ENCODE data around the gene KCNJ6.

Gene KCNJ6

DNA sequence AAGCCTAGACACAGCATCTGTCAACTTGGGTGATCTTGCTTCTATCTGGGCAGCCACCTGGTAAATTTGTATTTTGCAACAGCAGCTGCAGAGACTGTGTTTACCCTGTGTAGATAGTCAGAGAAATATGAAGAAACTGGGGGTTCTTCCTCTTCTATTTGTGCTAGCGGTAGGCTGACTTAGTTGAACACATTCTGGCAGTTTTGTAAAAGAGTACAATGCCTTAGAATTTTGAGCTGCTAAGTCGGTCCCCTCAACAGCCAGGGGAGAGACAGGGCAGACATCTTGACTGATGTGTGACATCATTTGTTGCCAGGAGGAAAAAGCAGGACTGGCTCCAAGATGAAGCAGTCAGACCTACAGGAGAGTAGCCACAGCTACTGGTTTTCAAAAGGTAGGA, 53.7 kb downstream of the KCNJ6 start:
- no peak for DNase-seq

DNA sequence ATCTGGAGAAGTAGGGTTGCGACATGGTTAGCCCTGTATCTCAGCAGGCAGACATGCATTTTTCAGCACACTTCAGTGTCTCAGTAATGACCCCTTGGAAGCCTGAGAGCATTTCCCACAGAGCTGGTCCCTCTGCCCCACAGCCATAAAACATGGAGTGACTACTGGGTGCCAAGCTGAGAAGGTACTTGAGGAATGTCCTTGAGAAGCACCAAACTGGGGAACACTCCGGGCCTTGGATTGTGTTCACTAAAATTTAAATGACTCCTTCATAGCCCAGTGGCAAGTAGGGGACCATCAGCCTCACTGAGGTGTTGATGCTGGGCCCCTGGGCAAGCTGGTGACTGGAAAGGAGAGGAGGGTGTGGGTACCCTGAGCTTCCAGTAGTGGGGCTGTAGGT, 54.7 kb downstream of the KCNJ6 start:
- no peak for DNase-seq

DNA sequence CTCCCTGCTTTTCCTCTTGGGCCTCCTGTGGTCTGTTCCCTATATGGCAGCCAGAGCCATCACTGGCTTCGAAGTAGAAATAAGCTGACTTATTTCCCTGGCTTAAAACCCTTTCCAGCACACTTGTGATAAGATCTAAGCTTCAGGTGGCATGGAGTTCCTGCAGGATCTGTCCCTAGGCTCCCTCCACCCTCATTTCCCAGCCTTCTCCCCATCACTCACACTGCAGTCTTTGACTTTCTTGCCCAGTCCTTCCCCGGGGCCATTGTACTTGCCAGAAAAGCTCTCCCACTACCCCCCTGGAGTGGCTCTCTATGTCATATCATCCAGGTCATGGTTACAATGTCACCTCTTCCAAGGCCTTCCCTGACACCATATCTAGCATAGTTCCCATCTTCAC, 55.8 kb downstream of the KCNJ6 start:
- no peak for DNase-seq

DNA sequence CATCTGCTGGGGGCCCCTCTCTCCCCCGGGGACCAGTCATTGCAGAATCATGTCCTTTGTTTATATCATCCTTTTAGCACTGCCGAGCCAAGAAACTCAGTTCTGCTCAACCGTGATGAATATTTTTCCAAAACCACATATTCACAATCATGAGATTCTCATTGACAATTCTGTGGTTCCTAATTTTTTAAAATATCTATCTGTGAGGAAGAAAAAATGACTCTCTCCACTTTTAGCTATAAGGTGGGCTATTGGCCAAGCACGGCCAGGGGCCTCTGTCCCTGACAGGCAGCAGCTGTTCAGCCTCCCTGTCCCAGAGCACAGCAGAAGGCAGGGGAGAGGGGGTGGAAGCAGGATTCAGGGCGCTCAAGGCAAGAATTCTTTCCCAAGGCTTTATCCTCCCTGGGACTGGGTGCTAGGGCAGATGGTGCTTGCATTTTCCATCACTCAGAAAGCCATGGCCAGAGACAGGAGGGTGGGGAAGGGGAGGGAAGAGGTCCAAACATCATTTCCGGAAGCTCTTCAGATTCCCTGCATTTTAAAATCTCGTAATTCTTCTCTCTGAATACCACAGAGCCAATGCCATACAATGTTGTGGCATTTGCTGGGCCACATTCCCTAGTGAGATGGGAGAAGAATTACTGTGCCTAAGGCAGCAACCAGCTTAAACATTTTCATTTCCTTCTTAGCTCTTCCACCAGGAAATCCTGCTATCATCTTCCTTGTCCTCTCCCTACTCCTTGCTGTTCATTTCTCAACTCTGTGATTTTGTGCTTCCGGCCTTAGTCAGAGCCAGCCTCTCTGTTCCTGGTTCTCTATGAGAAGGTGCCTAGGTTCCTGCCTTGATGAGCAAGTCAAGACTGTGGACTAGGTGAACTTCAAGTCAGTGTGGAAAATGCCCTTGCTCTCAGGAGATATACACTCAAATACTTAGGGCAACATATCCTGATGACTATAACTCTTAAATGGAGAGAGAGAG, 60.3 kb downstream of the KCNJ6 start:
- DNase-seq, result peak; percentile 85

DNA sequence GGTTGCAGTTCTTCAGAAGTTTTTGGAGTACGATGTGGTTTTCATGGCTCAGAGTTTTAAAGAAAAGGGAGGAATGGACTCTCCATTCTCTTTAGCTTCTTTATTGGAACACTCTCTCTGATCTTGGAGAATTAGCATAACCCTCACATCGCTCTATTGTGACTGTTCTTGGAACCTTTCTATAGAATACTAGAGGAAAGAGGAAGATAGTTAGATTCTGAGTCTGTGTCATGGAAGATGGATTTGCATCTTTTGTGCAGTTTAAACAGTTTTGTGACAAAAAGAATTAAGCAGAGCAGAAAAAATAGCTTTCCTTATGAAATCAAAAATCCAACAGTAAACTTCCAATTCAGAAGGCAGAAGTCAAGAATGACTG, 61.0 kb downstream of the KCNJ6 start:
- no peak for DNase-seq

DNA sequence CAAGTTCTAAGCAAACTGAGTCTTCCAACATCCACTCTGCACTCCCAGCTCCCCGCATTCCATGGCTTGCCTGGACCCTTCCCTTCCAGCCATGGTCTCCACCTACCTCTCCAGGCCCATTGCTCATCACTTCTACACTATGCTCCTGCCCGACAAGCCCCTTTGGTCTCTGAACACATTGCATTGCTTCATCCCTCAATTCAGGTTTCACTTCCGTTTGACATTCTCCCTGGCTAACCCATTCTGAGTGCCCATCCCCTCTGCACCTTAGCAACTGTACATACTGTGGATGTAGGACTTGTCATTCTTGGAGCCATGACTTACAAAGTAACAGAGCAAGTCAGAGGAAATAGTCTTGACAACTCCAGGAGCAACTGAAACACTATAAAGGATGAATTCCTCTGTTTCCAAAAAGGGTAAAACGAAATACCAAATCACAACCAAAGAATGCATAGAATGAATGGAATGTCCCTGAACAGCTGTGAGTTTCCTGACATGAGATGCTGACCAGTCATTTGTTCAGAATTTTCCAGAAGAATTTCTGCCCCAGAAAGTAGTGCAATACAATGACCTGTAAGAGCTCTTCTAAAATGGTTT, 66.7 kb downstream of the KCNJ6 start:
- DNase-seq, result peak; percentile 89

DNA sequence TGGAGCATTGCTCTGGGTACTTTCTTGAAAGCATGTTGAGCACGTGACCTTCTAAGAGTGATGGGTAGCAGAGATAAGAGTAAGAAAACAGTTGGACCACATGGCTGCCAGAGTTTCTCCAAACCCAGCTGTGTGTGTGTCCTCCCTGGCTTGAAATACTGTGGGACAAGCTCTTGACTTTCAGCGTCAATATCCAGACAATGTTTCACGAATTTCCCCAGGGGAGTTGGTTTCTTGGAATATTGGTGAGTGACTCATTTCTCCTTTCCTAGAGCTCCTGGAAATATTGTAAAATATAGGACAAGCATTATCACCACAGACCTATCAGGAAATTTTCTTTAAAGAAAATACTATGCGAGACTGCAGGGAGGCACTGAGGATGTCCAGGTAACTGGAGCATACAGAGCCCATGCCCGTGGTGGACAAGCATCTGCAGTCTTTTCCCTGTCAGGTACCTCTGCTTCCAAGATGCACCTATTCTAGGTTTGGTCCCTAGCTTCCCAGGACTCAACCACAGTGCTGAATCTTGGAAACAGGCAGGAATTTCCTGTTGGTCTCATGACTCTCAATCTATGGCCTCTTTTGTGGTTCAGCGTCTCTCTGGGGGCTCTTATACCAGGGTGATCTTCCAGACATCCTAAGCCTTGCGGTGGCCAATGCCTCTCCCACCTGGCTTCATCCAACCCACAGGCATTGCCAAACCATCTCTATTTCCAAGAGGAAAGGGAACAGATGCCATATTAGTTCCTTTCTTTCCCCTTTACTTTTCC, 67.4 kb downstream of the KCNJ6 start:
- peak; percentile 92 for DNase-seq

DNA sequence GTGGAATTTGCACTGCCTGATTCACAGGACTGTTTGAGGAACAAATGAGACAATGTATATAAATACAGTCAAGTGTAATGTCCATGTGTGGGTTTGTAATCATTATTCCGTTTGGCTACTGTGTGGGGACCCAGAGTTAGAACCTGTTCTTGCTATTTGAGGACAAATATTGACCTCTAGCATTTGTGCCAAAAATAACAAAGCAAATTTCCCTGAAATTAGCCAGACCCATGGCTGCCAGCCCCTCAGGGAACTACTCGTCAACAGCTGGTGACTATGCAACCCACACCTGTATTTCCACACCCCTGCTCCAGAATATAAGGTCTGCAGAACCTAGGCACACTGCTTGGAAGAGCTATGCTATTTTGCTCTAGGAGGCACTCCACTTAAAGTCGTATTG, 70.7 kb downstream of the KCNJ6 start:
- no peak for DNase-seq

DNA sequence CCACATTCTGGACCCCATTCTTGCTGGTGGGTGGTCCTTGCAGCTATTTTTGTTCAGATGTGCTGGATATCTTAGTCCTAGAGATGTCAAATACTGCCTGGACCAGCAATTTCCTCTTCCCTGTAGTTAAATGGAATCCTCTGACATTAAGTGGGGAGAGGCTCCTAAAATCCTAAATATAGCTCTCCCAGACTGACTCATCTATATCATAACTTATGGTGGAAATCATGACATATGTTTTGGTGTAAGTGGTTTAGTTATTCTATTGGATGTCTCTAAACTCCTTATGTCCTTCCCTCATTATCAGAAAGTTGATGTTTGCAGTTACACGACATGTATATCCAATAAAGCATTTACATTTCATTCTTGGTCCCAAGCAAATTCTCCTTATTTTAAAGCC, 73.1 kb downstream of the KCNJ6 start:
- peak; percentile 66 for DNase-seq

DNA sequence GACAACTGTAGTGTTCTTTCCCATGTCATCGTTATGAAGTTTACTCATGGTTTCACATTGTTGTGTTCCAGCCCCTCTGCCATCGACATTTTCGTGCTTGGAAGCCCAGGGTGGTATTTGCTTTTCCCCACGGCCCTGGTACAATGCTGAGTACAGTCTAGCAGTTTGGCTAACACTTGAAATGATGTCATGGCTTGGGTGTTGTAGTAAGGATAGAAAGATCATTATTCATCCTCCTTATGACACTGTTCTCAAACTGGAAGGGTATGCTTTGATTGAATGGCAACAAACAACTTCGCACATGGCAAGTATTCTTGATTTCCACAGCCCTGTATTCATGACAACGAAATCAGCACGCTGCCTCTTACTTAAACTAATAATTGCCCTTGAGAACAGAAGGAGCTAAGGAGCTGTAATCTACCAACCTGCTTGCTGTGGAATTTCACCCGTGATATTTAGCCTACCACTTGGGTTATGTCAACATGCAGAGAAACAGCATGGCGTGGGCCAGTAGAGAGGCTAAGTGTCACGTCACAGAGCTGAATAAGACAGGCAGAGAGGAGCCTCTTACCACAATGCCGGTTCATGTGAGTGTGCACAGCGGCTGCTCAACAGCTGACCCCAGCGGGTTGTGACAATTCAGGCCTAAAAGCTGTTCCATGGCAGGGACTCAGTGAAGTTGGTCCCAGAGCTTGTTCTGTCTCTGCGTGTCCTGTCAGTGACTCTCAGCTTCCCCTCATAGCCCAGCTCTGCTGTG, 73.9 kb downstream of the KCNJ6 start:
- DNase-seq, result no peak

DNA sequence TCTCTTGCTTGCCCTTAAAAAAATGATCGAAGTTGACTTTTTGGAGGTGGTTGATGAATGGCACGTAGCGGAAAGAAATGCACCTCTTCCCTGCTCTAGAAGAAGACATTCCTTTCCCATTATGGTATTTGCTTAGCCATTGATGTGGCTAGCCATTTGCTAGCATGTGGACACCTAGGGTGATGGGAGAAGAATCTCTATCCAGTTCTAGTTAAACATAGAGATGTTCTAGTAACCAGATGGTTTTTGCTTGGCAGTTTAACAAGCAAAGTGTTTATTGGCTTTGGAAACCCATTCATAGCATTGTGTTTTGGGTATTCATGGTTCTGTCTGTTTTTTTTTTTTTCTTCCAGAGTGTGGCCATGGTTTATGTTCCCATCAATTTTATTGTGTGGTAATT, 78.9 kb downstream of the KCNJ6 start:
- no peak for DNase-seq

DNA sequence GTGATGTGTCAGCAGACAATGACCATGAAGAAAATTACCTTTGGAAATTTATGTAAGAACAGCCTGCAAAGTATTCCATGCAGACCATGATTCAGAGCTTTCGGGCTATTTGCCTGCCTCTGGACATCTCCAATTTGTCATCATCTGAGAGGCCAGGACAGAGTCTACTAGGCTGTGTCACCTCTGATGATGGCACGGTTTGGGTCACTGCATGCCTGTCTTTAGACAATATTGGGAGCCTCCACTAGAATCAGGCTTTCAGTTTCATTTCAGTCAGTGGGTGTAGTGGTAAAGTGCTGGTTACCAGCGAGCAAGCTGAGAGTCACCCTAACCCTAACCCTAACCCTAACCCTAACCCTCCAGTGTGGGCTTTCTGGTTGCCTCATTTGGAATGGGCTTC, 80.8 kb downstream of the KCNJ6 start:
- no peak for DNase-seq

DNA sequence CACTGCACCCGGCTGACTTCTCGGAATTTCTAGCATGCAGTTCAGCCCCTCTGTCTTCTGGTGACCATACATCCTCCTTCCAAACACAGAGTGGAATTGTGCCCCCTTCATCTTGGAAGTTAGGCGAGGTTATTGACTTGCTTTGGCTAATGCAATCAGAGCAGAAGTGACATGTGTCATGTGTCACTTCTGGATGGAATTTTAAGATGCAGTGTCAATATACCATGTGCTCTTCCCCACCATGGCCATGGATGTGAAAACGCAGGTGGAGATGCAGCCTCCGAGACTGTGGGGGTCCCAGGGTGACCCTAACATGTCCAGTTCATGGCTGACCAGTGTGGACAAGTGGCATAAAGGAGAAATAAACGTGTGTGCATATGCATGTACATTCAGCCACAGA, 83.0 kb downstream of the KCNJ6 start:
- DNase-seq, result no peak

DNA sequence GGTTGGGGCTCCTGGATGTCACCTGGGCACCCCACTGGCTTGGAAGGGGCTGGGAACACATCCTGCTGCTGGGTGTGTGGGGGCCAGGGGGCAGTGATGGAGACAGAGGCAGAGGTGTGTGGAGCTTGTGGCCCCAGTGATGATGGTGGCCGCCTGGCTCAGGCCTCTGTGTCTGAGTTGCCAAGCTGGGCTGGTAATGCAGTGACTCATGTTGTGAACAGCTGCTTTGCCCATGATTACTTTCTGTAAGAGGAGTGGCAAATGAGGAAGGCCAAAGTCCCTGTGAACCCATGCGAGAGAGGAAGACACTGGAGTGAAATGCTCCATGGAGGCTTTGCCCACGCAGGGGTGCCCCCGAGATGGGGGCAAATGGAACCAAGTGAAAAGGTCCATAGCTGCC, 86.8 kb downstream of the KCNJ6 start:
- DNase-seq, result peak; percentile 24

DNA sequence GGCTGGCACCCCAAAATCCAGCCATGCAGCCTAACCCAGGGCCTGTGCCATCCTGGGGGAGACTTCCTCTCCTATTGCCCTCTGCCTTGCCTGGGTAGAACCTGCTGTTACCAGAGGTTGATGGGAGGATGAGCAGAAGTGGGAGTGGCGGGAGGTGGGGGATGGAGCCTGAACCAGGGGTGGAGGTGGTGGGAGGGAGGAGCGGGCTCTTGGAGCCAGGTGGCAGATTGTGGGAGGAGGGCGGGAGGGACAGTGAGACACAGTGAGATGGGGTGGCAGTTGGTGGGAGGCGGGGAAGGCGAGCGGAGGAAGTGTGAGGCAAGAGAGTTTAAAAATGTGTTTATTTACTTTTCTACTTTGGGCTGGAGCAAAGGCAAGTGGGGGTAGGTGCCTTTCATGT, 87.3 kb downstream of the KCNJ6 start:
- no peak for DNase-seq

DNA sequence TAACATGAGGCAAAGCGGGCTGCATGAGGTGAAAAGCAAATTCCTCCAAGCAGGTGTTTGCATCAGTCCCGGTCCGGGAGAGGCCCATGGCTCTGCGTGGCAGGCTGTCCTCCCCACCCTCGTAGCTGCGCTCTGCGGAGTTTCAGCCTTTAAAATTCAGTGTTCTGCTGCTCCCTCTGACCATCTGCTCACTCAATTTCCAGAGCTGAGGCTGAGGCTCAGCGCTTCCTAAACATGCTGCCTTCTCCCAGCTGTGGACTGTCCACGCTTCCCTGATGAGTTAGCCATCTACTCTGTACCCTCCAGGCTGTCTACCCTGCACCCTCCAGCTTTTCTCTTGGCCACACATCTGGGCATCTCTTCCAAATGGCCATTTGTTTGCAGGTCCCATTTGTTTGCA, 87.7 kb downstream of the KCNJ6 start:
- no peak for DNase-seq

DNA sequence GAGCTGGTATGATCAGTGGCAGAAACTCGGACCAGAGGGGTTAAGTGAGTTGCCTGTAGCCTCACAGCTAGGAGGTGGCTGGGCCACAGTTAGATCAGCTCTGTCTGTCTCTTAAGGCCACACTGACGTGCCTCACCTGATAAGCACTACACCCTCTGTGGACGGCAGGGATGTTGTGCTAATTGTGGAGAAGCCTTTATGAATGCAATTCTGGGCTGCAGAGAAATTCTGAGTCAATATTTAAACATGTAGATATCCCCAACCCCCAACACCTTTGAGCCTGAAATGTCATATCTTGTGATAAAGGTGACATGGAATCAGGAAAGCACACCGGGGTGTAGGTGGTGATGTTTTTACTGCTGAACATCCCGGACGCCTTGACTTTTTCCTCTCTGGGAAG, 88.3 kb downstream of the KCNJ6 start:
- no peak for DNase-seq

DNA sequence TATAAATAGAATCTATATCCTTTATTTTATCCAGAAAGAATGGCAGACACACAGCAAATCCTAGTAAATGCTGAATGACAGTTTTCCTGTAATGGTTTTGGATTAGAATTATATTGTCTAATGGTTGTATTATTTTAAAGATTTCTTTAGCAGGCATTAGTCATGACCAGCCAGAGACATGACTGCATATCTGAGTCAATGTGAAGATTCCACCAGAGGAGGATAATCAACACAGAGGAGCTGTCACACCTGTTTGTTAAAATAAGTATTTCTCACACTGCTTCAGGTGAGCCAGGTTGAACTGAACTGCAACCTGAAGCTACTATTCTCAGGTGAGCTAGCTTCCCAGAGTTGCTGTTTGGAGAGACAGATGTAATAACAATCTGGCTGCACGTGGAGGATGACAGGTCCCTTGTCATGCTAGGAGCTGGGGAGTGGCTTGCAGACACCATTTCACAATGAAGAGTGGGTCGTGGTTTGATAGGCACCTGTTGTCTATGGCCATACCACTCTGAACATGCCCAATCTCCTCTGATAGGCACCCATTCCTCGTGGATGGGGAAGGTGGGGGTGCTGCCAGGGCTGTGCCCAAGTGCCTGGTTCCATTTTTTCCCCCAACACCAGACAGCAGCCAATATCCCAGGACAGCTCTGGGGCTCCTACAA, 94.3 kb downstream of the KCNJ6 start:
- DNase-seq, result peak; percentile 17

DNA sequence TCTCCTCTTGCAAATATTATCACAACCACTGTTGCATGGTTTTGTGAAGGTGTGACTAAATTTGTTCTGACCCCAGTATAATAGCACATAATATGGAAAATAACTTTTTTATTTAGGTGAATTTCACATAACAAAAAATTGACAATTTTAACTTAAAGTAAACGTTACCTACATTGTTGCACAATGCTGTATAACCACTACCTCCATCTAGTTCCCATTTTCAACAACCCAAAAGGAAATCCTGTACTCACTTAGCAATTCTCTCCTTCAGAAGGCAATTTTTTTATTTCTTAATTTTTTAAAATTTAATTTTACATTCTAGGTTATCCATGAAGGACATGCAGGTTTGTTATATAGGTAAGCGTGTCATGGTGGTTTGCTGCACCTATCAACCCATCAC, 95.2 kb downstream of the KCNJ6 start:
- no peak for DNase-seq

DNA sequence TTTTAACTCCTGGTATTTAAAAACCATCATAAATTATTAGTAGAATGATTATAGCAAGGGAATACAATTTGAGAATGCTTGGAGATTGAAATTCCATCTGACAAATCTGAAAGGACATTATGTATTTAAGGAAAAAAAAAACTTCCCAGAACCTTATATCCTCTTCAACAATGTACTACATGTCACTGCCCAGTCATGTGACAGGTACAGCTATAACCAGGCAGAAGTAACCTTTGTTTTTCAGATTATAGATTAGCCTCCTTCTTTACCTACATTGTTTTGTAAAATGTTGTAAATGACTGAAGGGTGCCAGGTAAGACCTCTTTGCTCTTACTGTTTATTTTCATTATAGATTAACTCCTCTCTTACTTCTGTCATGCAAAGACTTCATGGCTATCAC, 96.9 kb downstream of the KCNJ6 start:
- no peak for DNase-seq

DNA sequence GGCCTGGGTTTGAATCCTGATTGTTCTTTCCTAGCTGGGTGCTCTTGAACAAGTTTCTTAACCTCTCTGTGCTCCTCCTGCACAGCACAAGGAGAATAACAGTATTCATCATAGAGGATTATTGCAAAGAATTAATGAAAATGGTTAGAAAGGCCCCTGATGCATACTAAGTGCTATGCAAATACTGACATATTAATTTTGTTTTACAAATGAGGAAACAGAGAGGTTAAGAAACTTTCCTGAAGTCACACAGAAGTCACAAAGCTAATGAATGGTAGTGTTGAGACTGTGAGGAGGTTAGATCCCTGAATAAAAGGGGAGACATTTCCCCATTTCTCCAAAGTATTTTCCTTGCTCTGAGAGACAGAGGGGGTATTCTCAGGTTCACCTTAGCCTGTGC, 99.0 kb downstream of the KCNJ6 start:
- DNase-seq, result no peak

DNA sequence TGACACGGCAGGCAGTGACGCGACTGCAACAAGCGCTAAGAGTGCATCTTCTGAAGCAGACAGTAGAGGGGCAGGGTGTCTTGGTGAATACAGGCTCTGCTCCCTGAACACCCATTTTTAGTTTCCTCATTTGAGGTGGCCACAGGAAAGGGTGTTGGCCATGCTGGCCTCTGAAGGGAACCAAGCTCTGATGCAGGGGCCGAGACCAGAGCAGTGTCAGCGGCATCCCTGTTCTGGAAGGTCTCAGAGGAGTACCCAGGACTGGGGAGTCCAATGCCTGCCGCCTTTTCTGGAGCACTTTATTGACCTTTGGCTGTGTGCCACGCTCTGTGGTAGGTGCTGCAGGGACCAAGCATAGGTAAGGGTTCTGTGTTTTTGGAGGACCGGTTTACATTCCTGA, 100.4 kb downstream of the KCNJ6 start:
- no peak for DNase-seq

DNA sequence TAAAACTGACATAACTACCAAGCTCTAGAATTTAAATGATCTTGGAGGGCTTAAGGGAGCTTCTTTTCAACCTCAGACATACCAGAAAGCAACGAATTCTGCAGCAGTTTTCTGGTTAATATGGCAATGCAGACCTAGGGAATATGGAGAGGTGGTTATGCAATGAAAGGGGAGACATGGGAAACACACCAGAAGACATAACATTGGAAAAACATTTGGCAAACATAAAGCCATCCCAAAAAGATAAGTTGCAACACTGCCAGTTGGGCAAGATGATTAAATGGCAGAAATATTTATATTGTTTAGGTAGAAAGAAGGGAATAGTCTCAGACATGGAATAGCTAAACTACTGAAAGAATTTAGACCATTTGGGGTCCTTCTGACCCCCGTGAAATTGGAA, 104.5 kb downstream of the KCNJ6 start:
- DNase-seq, result peak; percentile 13
